ENCODE data around the gene ADD2. TPM values are rescaled to one million over a fixed set of nuclear protein-coding genes. Genes with fewer than 3 reads are reported as not detected.

The ADD2 gene
- total and polyA plus RNA-seq, 2 experiments from 2014 or later = 34.6 to 223 TPM

DNA sequence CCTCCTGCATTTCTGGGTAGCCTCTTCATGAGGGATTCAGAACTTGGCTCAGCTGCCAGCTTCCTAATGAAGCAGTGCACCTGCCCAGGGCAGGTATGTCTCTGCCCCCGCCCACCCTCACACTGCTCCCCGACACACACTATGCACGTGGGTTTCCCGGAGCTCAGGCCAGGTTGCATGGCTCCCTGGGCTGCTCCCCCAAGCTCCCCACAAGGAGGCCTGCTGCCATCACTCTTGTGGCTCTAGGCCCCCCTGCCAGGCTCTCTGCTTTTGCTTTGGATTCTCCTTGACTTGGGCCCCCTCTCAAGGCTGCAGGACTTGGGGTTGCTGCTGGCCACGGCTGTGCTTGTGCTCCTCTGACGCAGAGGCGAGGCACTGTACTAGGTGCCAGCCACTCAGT, 43.6 kb downstream of the ADD2 start:
- Mint-ChIP-seq H3K9me3 (no peaks in the 10 kb centered on the region; the same call in 2 of the 3 replicates), H3K27me3 (ENCODE audit: insufficient read depth, low read depth, poor library complexity) (peaks cover 6% of the 10 kb centered on the region), H3K4me1 (peaks cover 85% of the 10 kb centered on the region), H3K4me3 (no peak overlapping the region), H3K36me3 (ENCODE audit: low read depth) (peaks cover 12% of the 10 kb centered on the region; the same call in 2 of the 3 replicates), H3K27ac (no peak overlapping the region)
- ATAC-seq = no peak
- Histone ChIP-seq H2AFZ (no peak overlapping the region), H3K9me2 (ENCODE audit: insufficient read depth) (peaks cover 4% of the 10 kb centered on the region; the same call in 1 of the 2 replicates), H3K4me2 (no peak overlapping the region), H3K4me3 (no peak overlapping the region), H3F3A (replicated peaks; ENCODE audit: low read depth) (no peaks in the 10 kb centered on the region; the same call in 1 of the 2 replicates), H3K4me1 (ENCODE audit: insufficient read depth) (peaks cover 39% of the 10 kb centered on the region), H3K27me3 (ENCODE audit: insufficient read depth) (no peaks in the 10 kb centered on the region), H4K20me1 (replicated peaks; ENCODE audit: insufficient read depth) (peaks cover 65% of the 10 kb centered on the region), H3K27ac (ENCODE audit: low read depth) (no peak overlapping the region), H3K79me2 (replicated peaks; ENCODE audit: insufficient read depth) (peaks cover 100% of the 10 kb centered on the region), H3K36me3 (ENCODE audit: insufficient read depth) (no peaks in the 10 kb centered on the region)
- TF ChIP-seq POLR2AphosphoS5 (IDR thresholded peaks at IDR 0.05; ENCODE audit: low read depth) (no peak), JUNB (IDR thresholded peaks at IDR 0.05; ENCODE audit: unreplicated experiment) (no peak), EZH2 (IDR thresholded peaks at IDR 0.05; ENCODE audit: low read depth, unreplicated experiment) (no peak), NANOG (IDR thresholded peaks at IDR 0.05; ENCODE audit: borderline replicate concordance) (no peak), ZNF114 (CRISPR knock-in tag; IDR thresholded peaks at IDR 0.05) (no peak)
- TF ChIP-seq, protein P1, sequence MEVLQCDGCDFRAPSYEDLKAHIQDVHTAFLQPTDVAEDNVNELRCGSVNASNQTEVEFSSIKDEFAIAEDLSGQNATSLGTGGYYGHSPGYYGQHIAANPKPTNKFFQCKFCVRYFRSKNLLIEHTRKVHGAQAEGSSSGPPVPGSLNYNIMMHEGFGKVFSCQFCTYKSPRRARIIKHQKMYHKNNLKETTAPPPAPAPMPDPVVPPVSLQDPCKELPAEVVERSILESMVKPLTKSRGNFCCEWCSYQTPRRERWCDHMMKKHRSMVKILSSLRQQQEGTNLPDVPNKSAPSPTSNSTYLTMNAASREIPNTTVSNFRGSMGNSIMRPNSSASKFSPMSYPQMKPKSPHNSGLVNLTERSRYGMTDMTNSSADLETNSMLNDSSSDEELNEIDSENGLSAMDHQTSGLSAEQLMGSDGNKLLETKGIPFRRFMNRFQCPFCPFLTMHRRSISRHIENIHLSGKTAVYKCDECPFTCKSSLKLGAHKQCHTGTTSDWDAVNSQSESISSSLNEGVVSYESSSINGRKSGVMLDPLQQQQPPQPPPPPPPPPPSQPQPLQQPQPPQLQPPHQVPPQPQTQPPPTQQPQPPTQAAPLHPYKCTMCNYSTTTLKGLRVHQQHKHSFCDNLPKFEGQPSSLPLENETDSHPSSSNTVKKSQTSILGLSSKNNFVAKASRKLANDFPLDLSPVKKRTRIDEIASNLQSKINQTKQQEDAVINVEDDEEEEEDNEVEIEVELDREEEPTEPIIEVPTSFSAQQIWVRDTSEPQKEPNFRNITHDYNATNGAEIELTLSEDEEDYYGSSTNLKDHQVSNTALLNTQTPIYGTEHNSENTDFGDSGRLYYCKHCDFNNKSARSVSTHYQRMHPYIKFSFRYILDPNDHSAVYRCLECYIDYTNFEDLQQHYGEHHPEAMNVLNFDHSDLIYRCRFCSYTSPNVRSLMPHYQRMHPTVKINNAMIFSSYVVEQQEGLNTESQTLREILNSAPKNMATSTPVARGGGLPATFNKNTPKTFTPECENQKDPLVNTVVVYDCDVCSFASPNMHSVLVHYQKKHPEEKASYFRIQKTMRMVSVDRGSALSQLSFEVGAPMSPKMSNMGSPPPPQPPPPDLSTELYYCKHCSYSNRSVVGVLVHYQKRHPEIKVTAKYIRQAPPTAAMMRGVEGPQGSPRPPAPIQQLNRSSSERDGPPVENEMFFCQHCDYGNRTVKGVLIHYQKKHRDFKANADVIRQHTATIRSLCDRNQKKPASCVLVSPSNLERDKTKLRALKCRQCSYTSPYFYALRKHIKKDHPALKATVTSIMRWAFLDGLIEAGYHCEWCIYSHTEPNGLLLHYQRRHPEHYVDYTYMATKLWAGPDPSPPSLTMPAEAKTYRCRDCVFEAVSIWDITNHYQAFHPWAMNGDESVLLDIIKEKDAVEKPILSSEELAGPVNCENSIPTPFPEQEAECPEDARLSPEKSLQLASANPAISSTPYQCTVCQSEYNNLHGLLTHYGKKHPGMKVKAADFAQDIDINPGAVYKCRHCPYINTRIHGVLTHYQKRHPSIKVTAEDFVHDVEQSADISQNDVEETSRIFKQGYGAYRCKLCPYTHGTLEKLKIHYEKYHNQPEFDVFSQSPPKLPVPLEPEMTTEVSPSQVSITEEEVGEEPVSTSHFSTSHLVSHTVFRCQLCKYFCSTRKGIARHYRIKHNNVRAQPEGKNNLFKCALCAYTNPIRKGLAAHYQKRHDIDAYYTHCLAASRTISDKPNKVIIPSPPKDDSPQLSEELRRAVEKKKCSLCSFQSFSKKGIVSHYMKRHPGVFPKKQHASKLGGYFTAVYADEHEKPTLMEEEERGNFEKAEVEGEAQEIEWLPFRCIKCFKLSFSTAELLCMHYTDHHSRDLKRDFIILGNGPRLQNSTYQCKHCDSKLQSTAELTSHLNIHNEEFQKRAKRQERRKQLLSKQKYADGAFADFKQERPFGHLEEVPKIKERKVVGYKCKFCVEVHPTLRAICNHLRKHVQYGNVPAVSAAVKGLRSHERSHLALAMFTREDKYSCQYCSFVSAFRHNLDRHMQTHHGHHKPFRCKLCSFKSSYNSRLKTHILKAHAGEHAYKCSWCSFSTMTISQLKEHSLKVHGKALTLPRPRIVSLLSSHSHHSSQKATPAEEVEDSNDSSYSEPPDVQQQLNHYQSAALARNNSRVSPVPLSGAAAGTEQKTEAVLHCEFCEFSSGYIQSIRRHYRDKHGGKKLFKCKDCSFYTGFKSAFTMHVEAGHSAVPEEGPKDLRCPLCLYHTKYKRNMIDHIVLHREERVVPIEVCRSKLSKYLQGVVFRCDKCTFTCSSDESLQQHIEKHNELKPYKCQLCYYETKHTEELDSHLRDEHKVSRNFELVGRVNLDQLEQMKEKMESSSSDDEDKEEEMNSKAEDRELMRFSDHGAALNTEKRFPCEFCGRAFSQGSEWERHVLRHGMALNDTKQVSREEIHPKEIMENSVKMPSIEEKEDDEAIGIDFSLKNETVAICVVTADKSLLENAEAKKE (CRISPR knock-in tag; IDR thresholded peaks at IDR 0.05) = no peak
- no peak for DNase-seq (ENCODE audit: low spot score)

Measured in GM23338 (cell line).